ENCODE results near the gene GBP1.
"Not testable (repeated sequence)": the region's sequence is repeated elsewhere in the genome, so short reads cannot be mapped to it uniquely, and the experiment has no call there.

- TF ChIP-seq POLR2AphosphoS5 (IDR thresholded peaks at IDR 0.05; ENCODE audit: borderline replicate concordance, low read depth, low read length); EZH2 (IDR thresholded peaks at IDR 0.05): not testable (repeated sequence)
These were observed 31.0 kb downstream of the GBP1 start for GRCh38 chr1:89034004-89034403.

Measured in SK-N-MC (cell line).